HepG2 (cell line): ENCODE data around the gene NOXO1. TPM values are rescaled to one million over a fixed set of nuclear protein-coding genes. Genes with fewer than 3 reads are reported as not detected.
A peak's percentile ranks its signal among the peaks of the same experiment; 100 is the strongest.

Source experiments
- ARNT ChIP-seq: fragments of 450-650 bp; IDR thresholded peaks from 2 replicates; pipeline ENCODE4 v1.6.1; 2017
- ATF1 ChIP-seq: IDR thresholded peaks from 2 replicates; pipeline ENCODE4 v1.6.1; 2016; ENCODE audit warnings: mild to moderate bottlenecking, control low read depth
- ATF7 ChIP-seq, 2 experiments: fragments of 450-650 bp in 1 of 2; sonication (generic) in 1 of 2; formaldehyde crosslinking in 1 of 2; IDR thresholded peaks; 2 replicates each; pipeline versions ENCODE4 v1.4.0 to v1.6.1; 2016 to 2020; ENCODE audit warnings: antibody characterized with exemption in 1 of 2, mild to moderate bottlenecking in 1 of 2, missing genetic modification reagents in 1 of 2
- CREM ChIP-seq, 2 experiments: sonication (generic) in 1 of 2; formaldehyde crosslinking in 1 of 2; IDR thresholded peaks; 2 replicates each; pipeline versions ENCODE4 v1.4.0 to v1.6.1; 2016 to 2020; ENCODE audit warnings: antibody characterized with exemption in 1 of 2, mild to moderate bottlenecking in 1 of 2, missing genetic modification reagents in 1 of 2
- GABPA ChIP-seq, 2 experiments: IDR thresholded peaks; 2 replicates each; pipeline ENCODE4 v1.6.1; 2011 to 2016; ENCODE audit warnings: low read depth in 2 of 2, low read length in 1 of 2, missing biosample characterization in 1 of 2, missing genetic modification characterization in 1 of 2
- GLI4 ChIP-seq: sonication (generic); formaldehyde crosslinking; IDR thresholded peaks from 2 replicates; pipeline ENCODE4 v1.5.1; 2020; ENCODE audit warnings: missing genetic modification reagents, mild to moderate bottlenecking, moderate library complexity, borderline replicate concordance
- HOXA5 ChIP-seq: sonication (generic); formaldehyde crosslinking; IDR thresholded peaks from 2 replicates; pipeline ENCODE4 v1.4.0; 2020; ENCODE audit warnings: missing genetic modification reagents
- KLF11 ChIP-seq: IDR thresholded peaks from 2 replicates; pipeline ENCODE4 v1.6.1; 2016; ENCODE audit warnings: missing compliant biosample characterization
- SAP130 ChIP-seq: IDR thresholded peaks from 2 replicates; pipeline ENCODE4 v1.6.1; 2016; ENCODE audit warnings: low read depth
- SOX13 ChIP-seq, 3 experiments: fragments of 450-650 bp in 1 of 3; sonication (generic) in 1 of 3; formaldehyde crosslinking in 1 of 3; IDR thresholded peaks in 2 of 3; conservative IDR thresholded peaks in 1 of 3; 2 replicates each; pipeline versions ENCODE4 v1.5.0 to v1.6.1; 2016 to 2020; ENCODE audit warnings: antibody characterized with exemption in 1 of 3, mild to moderate bottlenecking in 1 of 3, missing compliant biosample characterization in 1 of 3, missing genetic modification reagents in 1 of 3, moderate library complexity in 1 of 3
- SOX6 ChIP-seq, 2 experiments: fragments of 450-650 bp in 1 of 2; sonication (generic) in 1 of 2; formaldehyde crosslinking in 1 of 2; IDR thresholded peaks; 2 replicates each; pipeline versions ENCODE4 v1.4.0 to v1.6.1; 2017 to 2020; ENCODE audit warnings: antibody characterized with exemption in 1 of 2, mild to moderate bottlenecking in 1 of 2, missing genetic modification reagents in 1 of 2
- STAT5B ChIP-seq: sonication (generic); formaldehyde crosslinking; IDR thresholded peaks from 2 replicates; pipeline ENCODE4 v1.4.0; 2020; ENCODE audit warnings: missing genetic modification reagents
- XBP1 ChIP-seq: sonication (generic); formaldehyde crosslinking; IDR thresholded peaks from 2 replicates; pipeline ENCODE4 v1.5.0; 2020; ENCODE audit warnings: missing genetic modification reagents
- ZFP36L1 ChIP-seq: sonication (generic); formaldehyde crosslinking; IDR thresholded peaks from 2 replicates; pipeline ENCODE4 v1.8.0; 2022; ENCODE audit warnings: mild to moderate bottlenecking, missing genetic modification reagents, moderate library complexity
- ZFP82 ChIP-seq: sonication (generic); formaldehyde crosslinking; IDR thresholded peaks from 2 replicates; pipeline ENCODE4 v1.5.1; 2020; ENCODE audit warnings: mild to moderate bottlenecking, missing genetic modification reagents, borderline replicate concordance
- ZFY ChIP-seq: sonication (generic); formaldehyde crosslinking; IDR thresholded peaks from 2 replicates; pipeline ENCODE4 v1.4.0; 2020; ENCODE audit warnings: missing genetic modification reagents
- ZKSCAN5 ChIP-seq: sonication (generic); formaldehyde crosslinking; IDR thresholded peaks from 2 replicates; pipeline ENCODE4 v1.5.1; 2020; ENCODE audit warnings: mild to moderate bottlenecking, missing genetic modification reagents
- ZNF225 ChIP-seq: sonication (generic); formaldehyde crosslinking; IDR thresholded peaks from 2 replicates; pipeline ENCODE4 v1.4.0; 2020; ENCODE audit warnings: mild to moderate bottlenecking, missing genetic modification reagents
- ZNF260 ChIP-seq: sonication (generic); formaldehyde crosslinking; IDR thresholded peaks from 2 replicates; pipeline ENCODE4 v1.4.0; 2020; ENCODE audit warnings: missing genetic modification reagents, low read depth, mild to moderate bottlenecking, borderline replicate concordance
- ZNF557 ChIP-seq: sonication (generic); formaldehyde crosslinking; IDR thresholded peaks from 2 replicates; pipeline ENCODE4 v1.4.0; 2020; ENCODE audit warnings: missing genetic modification reagents
- ZNF616 ChIP-seq: sonication (generic); formaldehyde crosslinking; IDR thresholded peaks from 2 replicates; pipeline ENCODE4 v1.5.0; 2020; ENCODE audit warnings: low read depth, mild to moderate bottlenecking, missing genetic modification reagents
- ZNF629 ChIP-seq: sonication (generic); formaldehyde crosslinking; conservative IDR thresholded peaks from 2 replicates; pipeline ENCODE4 v1.5.0; 2020; ENCODE audit warnings: missing genetic modification reagents
- polyA plus RNA-seq, 8 experiments: library from polyadenylated mRNA; depleted of rRNA in 3 of 8; stranded (reverse) in 7 of 8; unstranded in 1 of 8; fragments of >200 nt; fragmentation: Illumina TruSeq in 4 of 8; extraction: Trizol in 4 of 8; gene quantifications; 2 replicates each; pipeline versions ENCODE4 v1.2.1 to v1.2.3, GENCODE V29; 2011 to 2016; ENCODE audit warnings: low read depth in 4 of 8, missing spikeins in 1 of 8, mixed read lengths in 1 of 8; ENCODE audit not compliant: insufficient read depth in 1 of 8
- total RNA-seq, 5 experiments: library from RNA; depleted of rRNA; stranded (reverse); fragments of >200 nt; fragmentation: Illumina TruSeq; extraction: Trizol; gene quantifications; 2 replicates each; pipeline ENCODE4 v1.2.3, GENCODE V29; 2016; ENCODE audit warnings: low read depth in 1 of 5
- TF ChIP-seq, protein P1 (sequence below): sonication (generic); formaldehyde crosslinking; IDR thresholded peaks from 2 replicates; pipeline ENCODE4 v1.4.0; 2020; ENCODE audit warnings: missing genetic modification reagents
- TF ChIP-seq, protein P2 (sequence below): IDR thresholded peaks from 2 replicates; pipeline ENCODE4 v1.6.1; 2016; ENCODE audit warnings: missing biosample characterization, missing genetic modification reagents, low read depth
- TF ChIP-seq, protein P3 (sequence below): IDR thresholded peaks from 2 replicates; pipeline ENCODE4 v1.6.1; 2016

NOXO1 gene
- total and polyA plus RNA-seq, 2 of the 13 experiments (the other 11 are each of a cell fraction or from before 2014, with no cell fraction given), result 0.69 to 1.4 TPM

DNA sequence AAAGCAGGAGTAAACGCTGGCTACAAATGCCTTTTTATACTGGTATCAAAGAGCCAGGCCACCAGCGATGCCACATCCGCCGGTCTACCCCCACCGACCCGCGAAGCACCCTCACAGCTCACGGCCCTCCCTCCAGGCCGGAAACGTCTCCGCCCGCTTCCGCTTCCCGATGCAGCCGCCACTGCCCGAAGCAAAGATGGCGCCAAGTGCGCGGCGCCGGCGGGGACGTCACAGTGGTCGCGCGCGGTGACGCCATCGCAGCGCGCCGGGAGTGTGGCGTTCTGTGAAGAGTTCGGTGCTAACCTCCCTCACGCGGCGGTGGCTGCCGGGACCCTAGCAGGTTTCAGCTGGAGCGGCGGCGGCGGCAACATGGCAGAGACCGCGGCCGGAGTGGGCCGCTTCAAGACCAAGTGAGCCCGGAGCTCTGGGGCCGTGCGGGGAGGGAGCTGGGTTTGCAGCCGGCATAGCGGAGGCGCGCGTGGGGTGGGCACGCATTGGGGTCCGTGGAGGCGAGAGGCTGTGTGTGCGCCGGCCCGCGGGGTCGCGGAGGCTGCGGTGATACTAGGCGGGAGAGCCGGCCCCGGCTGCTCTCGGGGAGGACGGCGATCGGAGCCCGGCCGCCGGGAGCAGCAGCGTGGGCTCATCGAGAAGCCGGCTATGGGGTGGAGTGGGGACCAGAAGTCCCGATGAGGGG, 9.3 kb downstream of the NOXO1 start, which contains the start of gene TBL3 (continued):
- peak; percentile 46; the same call in 1 of the 2 replicates for TF ChIP-seq ATF7 (IDR thresholded peaks at IDR 0.05)
- TF ChIP-seq ATF7 (CRISPR knock-in tag; IDR thresholded peaks at IDR 0.05), result no peak
- no peak for TF ChIP-seq ARNT
- no peak for TF ChIP-seq XBP1
- TF ChIP-seq ZNF557 (CRISPR knock-in tag), result peak; percentile 21; the same call in 1 of the 2 replicates
- no peak for TF ChIP-seq ZFP82 (CRISPR knock-in tag)
- peak; percentile 88 for TF ChIP-seq ZFY (CRISPR knock-in tag)
- TF ChIP-seq, protein P1, sequence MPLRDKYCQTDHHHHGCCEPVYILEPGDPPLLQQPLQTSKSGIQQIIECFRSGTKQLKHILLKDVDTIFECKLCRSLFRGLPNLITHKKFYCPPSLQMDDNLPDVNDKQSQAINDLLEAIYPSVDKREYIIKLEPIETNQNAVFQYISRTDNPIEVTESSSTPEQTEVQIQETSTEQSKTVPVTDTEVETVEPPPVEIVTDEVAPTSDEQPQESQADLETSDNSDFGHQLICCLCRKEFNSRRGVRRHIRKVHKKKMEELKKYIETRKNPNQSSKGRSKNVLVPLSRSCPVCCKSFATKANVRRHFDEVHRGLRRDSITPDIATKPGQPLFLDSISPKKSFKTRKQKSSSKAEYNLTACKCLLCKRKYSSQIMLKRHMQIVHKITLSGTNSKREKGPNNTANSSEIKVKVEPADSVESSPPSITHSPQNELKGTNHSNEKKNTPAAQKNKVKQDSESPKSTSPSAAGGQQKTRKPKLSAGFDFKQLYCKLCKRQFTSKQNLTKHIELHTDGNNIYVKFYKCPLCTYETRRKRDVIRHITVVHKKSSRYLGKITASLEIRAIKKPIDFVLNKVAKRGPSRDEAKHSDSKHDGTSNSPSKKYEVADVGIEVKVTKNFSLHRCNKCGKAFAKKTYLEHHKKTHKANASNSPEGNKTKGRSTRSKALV (CRISPR knock-in tag), result 0 out of 2 replicates have a peak, but pooled peaks have one; percentile 38
- TF ChIP-seq, protein P2, sequence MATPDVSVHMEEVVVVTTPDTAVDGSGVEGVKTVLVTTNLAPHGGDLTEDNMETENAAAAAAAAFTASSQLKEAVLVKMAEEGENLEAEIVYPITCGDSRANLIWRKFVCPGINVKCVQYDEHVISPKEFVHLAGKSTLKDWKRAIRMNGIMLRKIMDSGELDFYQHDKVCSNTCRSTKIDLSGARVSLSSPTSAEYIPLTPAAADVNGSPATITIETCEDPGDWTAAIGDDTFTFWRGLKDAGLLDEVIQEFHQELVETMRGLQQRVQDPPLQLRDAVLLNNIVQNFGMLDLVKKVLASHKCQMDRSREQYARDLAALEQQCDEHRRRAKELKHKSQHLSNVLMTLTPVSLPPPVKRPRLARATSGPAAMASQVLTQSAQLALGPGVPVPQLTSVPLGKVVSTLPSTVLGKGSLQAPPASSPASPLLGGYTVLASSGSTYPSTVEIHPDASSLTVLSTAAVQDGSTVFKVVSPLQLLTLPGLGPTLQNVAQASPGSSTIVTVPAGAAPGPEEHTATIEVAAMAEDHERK, result peak; percentile 81
- TF ChIP-seq SOX6 (IDR thresholded peaks at IDR 0.05), result no peak
- peak; percentile 84 for TF ChIP-seq SOX6 (CRISPR knock-in tag; IDR thresholded peaks at IDR 0.05)
- TF ChIP-seq SAP130, result peak; percentile 99
- TF ChIP-seq GLI4 (CRISPR knock-in tag), result 0 out of 2 replicates have a peak, but pooled peaks have one; percentile 94
- peak; percentile 93 for TF ChIP-seq KLF11
- TF ChIP-seq, protein P3, sequence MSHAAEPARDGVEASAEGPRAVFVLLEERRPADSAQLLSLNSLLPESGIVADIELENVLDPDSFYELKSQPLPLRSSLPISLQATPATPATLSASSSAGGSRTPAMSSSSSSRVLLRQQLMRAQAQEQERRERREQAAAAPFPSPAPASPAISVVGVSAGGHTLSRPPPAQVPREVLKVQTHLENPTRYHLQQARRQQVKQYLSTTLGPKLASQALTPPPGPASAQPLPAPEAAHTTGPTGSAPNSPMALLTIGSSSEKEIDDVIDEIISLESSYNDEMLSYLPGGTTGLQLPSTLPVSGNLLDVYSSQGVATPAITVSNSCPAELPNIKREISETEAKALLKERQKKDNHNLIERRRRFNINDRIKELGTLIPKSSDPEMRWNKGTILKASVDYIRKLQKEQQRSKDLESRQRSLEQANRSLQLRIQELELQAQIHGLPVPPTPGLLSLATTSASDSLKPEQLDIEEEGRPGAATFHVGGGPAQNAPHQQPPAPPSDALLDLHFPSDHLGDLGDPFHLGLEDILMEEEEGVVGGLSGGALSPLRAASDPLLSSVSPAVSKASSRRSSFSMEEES (CRISPR knock-in tag), result peak; percentile 68
- no peak for TF ChIP-seq ZKSCAN5 (CRISPR knock-in tag)
- peak; percentile 96 for TF ChIP-seq GABPA (IDR thresholded peaks at IDR 0.05; ENCODE audit: low read depth, low read length)
- TF ChIP-seq GABPA (CRISPR knock-in tag; IDR thresholded peaks at IDR 0.05; ENCODE audit: low read depth), result peak; percentile 97
- 0 out of 2 replicates have a peak, but pooled peaks have one; percentile 13 for TF ChIP-seq ZNF629 (CRISPR knock-in tag)
- peak; percentile 52; the same call in 1 of the 2 replicates for TF ChIP-seq ZNF260 (CRISPR knock-in tag)
- no peak for TF ChIP-seq ZNF616
- TF ChIP-seq SOX13 (IDR thresholded peaks at IDR 0.05), result peak; percentile 23; the same call in 1 of the 2 replicates
- TF ChIP-seq SOX13 (CRISPR knock-in tag; conservative IDR thresholded peaks at IDR 0.05 in 1 of 2, IDR thresholded peaks at IDR 0.05 in 1 of 2), result peak in 1 of 2 experiments; percentile 52; a peak in 1 of 4 replicates
- TF ChIP-seq ZFP36L1, result peak; percentile 24; the same call in 1 of the 2 replicates
- TF ChIP-seq ZNF225 (CRISPR knock-in tag), result peak; percentile 30; the same call in 1 of the 2 replicates
- peak; percentile 100 for TF ChIP-seq ATF1
- TF ChIP-seq STAT5B (CRISPR knock-in tag), result peak; percentile 82; the same call in 1 of the 2 replicates
- peak; percentile 58 for TF ChIP-seq HOXA5 (CRISPR knock-in tag)
- peak; percentile 99 for TF ChIP-seq CREM (IDR thresholded peaks at IDR 0.05)
- peak; percentile 100 for TF ChIP-seq CREM (CRISPR knock-in tag; IDR thresholded peaks at IDR 0.05)
